Parathyroid adenoma (tissue), 2 donors: Measurements from ENCODE around the gene NOTCH3.

Source experiments
- H2AFZ ChIP-seq: fragments of 300-600 bp; sonication (generic); one replicate; pipeline ENCODE4 v1.7.0; 2017; ENCODE audit warnings: antibody characterized with exemption, mild to moderate bottlenecking
- H3K27ac ChIP-seq: fragments of 300-600 bp; sonication (generic); one replicate; pipeline ENCODE4 v1.7.0; 2017
- H3K27me3 ChIP-seq: fragments of 300-600 bp; sonication (generic); one replicate; pipeline ENCODE4 v1.7.0; 2017; ENCODE audit warnings: low read length; ENCODE audit not compliant: control insufficient read depth, insufficient read depth
- H3K36me3 ChIP-seq: fragments of 300-600 bp; sonication (generic); one replicate; pipeline ENCODE4 v1.7.0; 2017; ENCODE audit warnings: low read length; ENCODE audit not compliant: control insufficient read depth, insufficient read depth
- H3K4me1 ChIP-seq: fragments of 300-600 bp; sonication (generic); one replicate; pipeline ENCODE4 v1.7.0; 2017; ENCODE audit warnings: control low read depth
- H3K4me2 ChIP-seq: fragments of 300-600 bp; sonication (generic); one replicate; pipeline ENCODE4 v1.7.0; 2017; ENCODE audit warnings: low read length
- H3K4me3 ChIP-seq: fragments of 300-600 bp; sonication (generic); one replicate; pipeline ENCODE4 v1.7.0; 2017; ENCODE audit warnings: low read depth, low read length
- H3K79me2 ChIP-seq: fragments of 300-600 bp; sonication (generic); one replicate; pipeline ENCODE4 v1.7.0; 2017; ENCODE audit warnings: control low read depth
- H3K9ac ChIP-seq: fragments of 300-600 bp; sonication (generic); one replicate; pipeline ENCODE4 v1.7.0; 2017; ENCODE audit warnings: mild to moderate bottlenecking
- H3K9me3 ChIP-seq: fragments of 300-600 bp; sonication (generic); one replicate; pipeline ENCODE4 v1.7.0; 2017; ENCODE audit warnings: low read length; ENCODE audit not compliant: control insufficient read depth
- CTCF ChIP-seq: fragments of 300-600 bp; sonication (generic); IDR thresholded peaks from one replicate; pipeline ENCODE4 v1.7.0; 2017; ENCODE audit warnings: antibody characterized with exemption, mild to moderate bottlenecking
- donor health status: primary hyperparathyroidism.

Gene NOTCH3

GRCh38 chr19:15169541-15170285, 31.1 kb downstream of the NOTCH3 start:
- Histone ChIP-seq H3K79me2 (no peaks in the 10 kb centered on the region), H3K27me3 (no peaks in the 10 kb centered on the region), H2AFZ (no peak overlapping the region), H3K4me3 (no peak overlapping the region), H3K4me2 (no peak overlapping the region), H3K36me3 (peaks cover 2% of the 10 kb centered on the region), H3K9ac (no peak overlapping the region), H3K4me1 (no peaks in the 10 kb centered on the region), H3K9me3 (no peaks in the 10 kb centered on the region), H3K27ac (no peak overlapping the region)
- no peak for TF ChIP-seq CTCF

GRCh38 chr19:15166700-15167099, 34.1 kb downstream of the NOTCH3 start:
- Histone ChIP-seq H3K27me3 (no peaks in the 10 kb centered on the region), H3K9ac (no peak overlapping the region), H3K79me2 (no peaks in the 10 kb centered on the region), H3K4me3 (no peak overlapping the region), H3K27ac (no peak overlapping the region), H3K9me3 (no peaks in the 10 kb centered on the region), H3K4me2 (no peak overlapping the region), H3K36me3 (peaks cover 2% of the 10 kb centered on the region), H2AFZ (no peak overlapping the region), H3K4me1 (no peaks in the 10 kb centered on the region)
- no peak for TF ChIP-seq CTCF

GRCh38 chr19:15161028-15161984, 39.5 kb downstream of the NOTCH3 start:
- Histone ChIP-seq H3K4me2 (no peak overlapping the region), H3K27ac (no peak overlapping the region), H3K27me3 (no peaks in the 10 kb centered on the region), H3K4me1 (no peaks in the 10 kb centered on the region), H3K36me3 (peaks cover 2% of the 10 kb centered on the region), H3K79me2 (no peaks in the 10 kb centered on the region), H2AFZ (no peak overlapping the region), H3K4me3 (no peak overlapping the region), H3K9me3 (no peaks in the 10 kb centered on the region), H3K9ac (no peak overlapping the region)
- TF ChIP-seq CTCF, result peak; percentile 41

- Histone ChIP-seq H3K4me1 (no peaks in the 10 kb centered on the region), H3K9ac (no peak overlapping the region), H2AFZ (no peak overlapping the region), H3K27me3 (no peaks in the 10 kb centered on the region), H3K27ac (no peak overlapping the region), H3K36me3 (no peaks in the 10 kb centered on the region), H3K4me3 (no peak overlapping the region), H3K9me3 (no peaks in the 10 kb centered on the region), H3K79me2 (no peaks in the 10 kb centered on the region), H3K4me2 (no peak overlapping the region)
- TF ChIP-seq CTCF, result no peak
Observed at GRCh38 chr19:15159251-15159650, 41.5 kb downstream of the NOTCH3 start.
